ENCODE results near the gene FOXE1. TPM values are rescaled to one million over a fixed set of nuclear protein-coding genes. Genes with fewer than 3 reads are reported as not detected.
A peak's percentile ranks its signal among the peaks of the same experiment; 100 is the strongest.

FOXE1 gene
- total RNA-seq, 1 experiment from 2014 or later, result not detected

DNA sequence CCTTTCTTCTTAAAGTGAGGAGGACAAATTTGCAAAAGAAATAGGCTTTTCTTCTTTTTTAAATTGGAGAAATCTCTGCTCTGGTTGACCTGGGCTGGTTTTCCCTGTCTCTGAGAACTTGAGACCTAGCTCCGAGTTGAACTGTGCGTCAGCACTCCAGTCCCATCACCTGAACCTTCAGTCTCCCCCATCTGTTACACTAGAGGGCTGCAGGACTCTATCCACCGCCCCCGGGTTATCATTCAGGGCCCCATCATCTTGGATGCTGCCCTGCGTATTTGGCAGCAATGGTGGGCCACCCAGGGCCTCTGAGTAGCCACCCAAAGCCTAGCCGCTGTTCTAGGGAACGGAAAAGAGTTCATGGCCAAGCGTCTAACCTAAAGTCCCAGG lies 2.5 kb downstream of the FOXE1 start:
- Histone ChIP-seq H2BK120ac (ENCODE audit: low read depth, low read length, poor library complexity, severe bottlenecking) (no peak overlapping the region), H3K27ac (ENCODE audit: insufficient read length, low read depth, low read length) (no peak overlapping the region), H3K23me2 (ENCODE audit: insufficient read length, low read depth, low read length, poor library complexity, severe bottlenecking) (peaks cover 10% of the 10 kb centered on the region), H4K20me1 (ENCODE audit: control insufficient read depth, insufficient read depth, insufficient read length) (no peaks in the 10 kb centered on the region), H2AFZ (ENCODE audit: low read length) (no peak overlapping the region), H3K4me2 (ENCODE audit: insufficient read depth, insufficient read length, low read length) (peak overlapping the region; percentile 28), H2AK5ac (ENCODE audit: insufficient read length, low read length) (no peak overlapping the region), H3K14ac (ENCODE audit: insufficient read depth, low read length) (no peak overlapping the region), H3K18ac (ENCODE audit: insufficient read length, low read depth, low read length) (no peak overlapping the region), H2BK5ac (ENCODE audit: insufficient read length, low read length) (no peak overlapping the region), H3K9ac (ENCODE audit: extremely low read depth, insufficient read length, low read length) (no peak overlapping the region), H3T11ph (ENCODE audit: low read length) (no peak overlapping the region), H4K8ac (replicated peaks; ENCODE audit: insufficient read length, low read depth, low read length) (no peak overlapping the region), H3K79me2 (ENCODE audit: insufficient read depth, low read length) (no peaks in the 10 kb centered on the region), H3K23ac (ENCODE audit: insufficient read length, low read depth, low read length) (no peak overlapping the region), H4K5ac (ENCODE audit: insufficient read length, low read depth, low read length) (no peak overlapping the region), H3K27me3 (ENCODE audit: insufficient read depth, low read length) (peaks cover 93% of the 10 kb centered on the region), H2BK15ac (ENCODE audit: low read depth, low read length) (no peak overlapping the region; the same call in 1 of the 2 replicates), H2BK20ac (ENCODE audit: low read depth, low read length, poor library complexity, severe bottlenecking) (no peak overlapping the region), H3K79me1 (ENCODE audit: insufficient read depth, low read depth, low read length, poor library complexity, severe bottlenecking) (no peaks in the 10 kb centered on the region), H3K9me3 (ENCODE audit: control insufficient read depth, low read depth, low read length) (no peaks in the 10 kb centered on the region), H2BK12ac (ENCODE audit: insufficient read length, low read depth, low read length) (no peak overlapping the region), H3K4me1 (ENCODE audit: insufficient read depth, low read length) (no peaks in the 10 kb centered on the region; the same call in 1 of the 2 replicates), H3K56ac (ENCODE audit: insufficient read length, low read depth, low read length) (no peak overlapping the region), H3K4ac (ENCODE audit: low read depth, low read length) (no peak overlapping the region), H4K91ac (ENCODE audit: insufficient read length, low read depth, low read length) (no peak overlapping the region)
- no CpG with 5 or more reads among the region's 8 CpGs for WGBS (ENCODE audit: extremely low coverage, insufficient read length, low lambda C conversion rate)
- TF ChIP-seq, protein P1, sequence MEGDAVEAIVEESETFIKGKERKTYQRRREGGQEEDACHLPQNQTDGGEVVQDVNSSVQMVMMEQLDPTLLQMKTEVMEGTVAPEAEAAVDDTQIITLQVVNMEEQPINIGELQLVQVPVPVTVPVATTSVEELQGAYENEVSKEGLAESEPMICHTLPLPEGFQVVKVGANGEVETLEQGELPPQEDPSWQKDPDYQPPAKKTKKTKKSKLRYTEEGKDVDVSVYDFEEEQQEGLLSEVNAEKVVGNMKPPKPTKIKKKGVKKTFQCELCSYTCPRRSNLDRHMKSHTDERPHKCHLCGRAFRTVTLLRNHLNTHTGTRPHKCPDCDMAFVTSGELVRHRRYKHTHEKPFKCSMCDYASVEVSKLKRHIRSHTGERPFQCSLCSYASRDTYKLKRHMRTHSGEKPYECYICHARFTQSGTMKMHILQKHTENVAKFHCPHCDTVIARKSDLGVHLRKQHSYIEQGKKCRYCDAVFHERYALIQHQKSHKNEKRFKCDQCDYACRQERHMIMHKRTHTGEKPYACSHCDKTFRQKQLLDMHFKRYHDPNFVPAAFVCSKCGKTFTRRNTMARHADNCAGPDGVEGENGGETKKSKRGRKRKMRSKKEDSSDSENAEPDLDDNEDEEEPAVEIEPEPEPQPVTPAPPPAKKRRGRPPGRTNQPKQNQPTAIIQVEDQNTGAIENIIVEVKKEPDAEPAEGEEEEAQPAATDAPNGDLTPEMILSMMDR (conservative IDR thresholded peaks at IDR 0.05), result no peak
- DNase-seq, result no peak
- Mint-ChIP-seq H3K27me3 (ENCODE audit: low read depth) (peaks cover 93% of the 10 kb centered on the region), H3K4me3 (peak overlapping the region in 1 of 2 experiments; percentile 57; a peak in 1 of 5 replicates), H3K36me3 (ENCODE audit: insufficient read depth in 1 of 3, low read depth in 3 of 3) (peaks cover 0 to 1% (median 0%) of the 10 kb centered on the region in 3 experiments; a peak in 3 of 7 replicates), H3K27ac (no peak overlapping the region), H3K4me1 (peaks cover 18 to 30% of the 10 kb centered on the region in 2 experiments), H3K9me3 (0 out of 5 replicates have a peak, but pooled peaks cover 3% of the 10 kb centered on the region in 2 experiments)
